KG1 (cell line): ENCODE measurements around the gene CFAP92.
"Not testable (repeated sequence)": the region's sequence is repeated elsewhere in the genome, so short reads cannot be mapped to it uniquely, and the experiment has no call there.

Experiments used
- DNase-seq: peaks from one replicate; lab custom pipeline; 2025; lab: John Stamatoyannopoulos, UW

Gene CFAP92

GRCh38 chr3:128864849-128865804 lies 128.7 kb downstream of the CFAP92 start:
- DNase-seq: not testable (repeated sequence)

GRCh38 chr3:128864351-128864811 lies 129.5 kb downstream of the CFAP92 start:
- DNase-seq: peak; percentile 18

GRCh38 chr3:128863560-128863959 lies 130.3 kb downstream of the CFAP92 start:
- peak; percentile 2 for DNase-seq

- no peak for DNase-seq
Observed at GRCh38 chr3:128861491-128861890, 132.4 kb downstream of the CFAP92 start.
